Fibroblast of villous mesenchyme (primary cell): ENCODE results near the gene VEGFA. TPM values are rescaled to one million over a fixed set of nuclear protein-coding genes. Genes with fewer than 3 reads are reported as not detected.

Experiments
- DNase-seq: peaks from one replicate; pipeline ENCODE4 v3.0.0-alpha.2; 2010; ENCODE audit warnings: low read depth
- H3K4me3 ChIP-seq: 2 replicates; pipeline ENCODE4 v1.5.1; 2011; ENCODE audit warnings: low read depth, mild to moderate bottlenecking, low read length
- CTCF ChIP-seq: IDR thresholded peaks from 2 replicates; pipeline ENCODE4 v1.5.1; 2012; ENCODE audit warnings: low read depth, mild to moderate bottlenecking, low read length; ENCODE audit not compliant: insufficient read depth
- total RNA-seq: library from RNA; depleted of rRNA; stranded (reverse); fragments of >200 nt; gene quantifications from 2 replicates; pipeline ENCODE4 v1.2.3, GENCODE V29; 2012

The VEGFA gene
- total RNA-seq, 1 donor: 84.2 TPM

DNA sequence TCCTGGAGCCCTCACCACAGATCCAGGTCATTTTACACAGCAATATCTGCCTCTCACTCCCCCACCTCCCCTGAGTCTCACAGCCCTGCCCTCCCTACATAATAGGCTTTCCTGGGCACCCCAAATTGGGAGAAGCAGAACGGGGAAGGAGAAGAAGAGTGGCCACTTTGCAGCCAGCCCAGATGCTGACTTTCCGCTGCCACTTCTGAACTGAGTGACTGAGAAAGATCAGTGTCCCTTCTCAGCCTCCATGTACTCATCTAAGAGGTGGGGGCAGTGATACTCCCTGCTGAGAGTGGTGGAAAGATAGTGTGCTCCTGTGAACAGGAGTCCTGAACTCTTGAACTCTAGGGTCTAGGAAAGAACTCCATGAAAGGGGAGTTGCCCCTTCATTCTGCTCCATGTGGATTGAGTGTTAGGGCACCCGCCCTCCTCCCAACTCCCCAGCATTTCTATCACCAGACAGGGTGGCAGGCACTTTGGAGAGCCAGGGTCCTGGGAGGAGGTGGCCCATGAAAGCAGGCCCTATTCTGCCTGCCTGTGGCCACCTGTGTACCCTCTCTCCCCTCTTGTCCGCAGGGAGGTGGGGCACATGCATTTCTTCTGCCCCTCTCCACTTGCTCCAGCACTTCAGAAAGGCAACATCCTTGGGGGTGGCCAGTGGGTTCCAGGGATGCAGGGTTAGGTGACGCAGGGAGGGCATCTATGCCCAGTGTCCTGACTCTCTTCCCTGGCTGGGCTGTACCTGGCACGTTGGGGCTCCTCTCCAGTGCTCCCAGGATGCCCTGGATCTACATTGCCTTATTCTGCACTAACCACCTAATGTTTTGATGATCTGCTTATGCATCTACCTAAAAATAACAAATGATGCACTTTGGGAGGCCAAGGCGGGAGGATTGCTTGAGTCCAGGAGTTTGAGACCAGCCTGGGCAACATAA, 44.1 kb upstream of the VEGFA start:
- H3K4me3 ChIP-seq: no peak overlapping the region
- TF ChIP-seq CTCF: no peak
- DNase-seq: no peak

DNA sequence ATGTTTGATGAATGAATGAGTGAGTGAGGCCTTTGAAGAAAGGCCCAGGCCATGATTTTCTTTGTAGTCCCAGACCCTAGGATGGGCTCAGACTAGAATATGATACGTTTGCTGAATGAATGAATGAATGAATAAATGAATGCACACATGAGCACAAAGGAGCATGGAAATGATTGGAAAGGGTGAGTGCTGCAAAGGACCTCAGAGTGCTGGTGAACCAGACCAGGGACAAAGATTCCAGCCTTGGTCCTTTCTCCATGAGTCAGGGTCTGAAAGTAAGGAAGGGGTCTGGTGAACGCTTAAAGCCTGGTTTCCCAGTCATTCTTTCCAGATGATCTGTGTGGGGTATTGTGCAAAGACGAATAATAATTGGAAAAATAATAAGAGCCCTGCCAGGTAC, 42.4 kb upstream of the VEGFA start:
- no peak for DNase-seq
- no peak for TF ChIP-seq CTCF
- H3K4me3 ChIP-seq: no peak overlapping the region

GRCh38 chr6:43728586-43728985, 41.4 kb upstream of the VEGFA start:
- TF ChIP-seq CTCF: no peak
- DNase-seq: no peak
- H3K4me3 ChIP-seq: no peak overlapping the region

GRCh38 chr6:43729537-43729936, 40.5 kb upstream of the VEGFA start:
- no peak for DNase-seq
- TF ChIP-seq CTCF: no peak
- H3K4me3 ChIP-seq: no peak overlapping the region

DNA sequence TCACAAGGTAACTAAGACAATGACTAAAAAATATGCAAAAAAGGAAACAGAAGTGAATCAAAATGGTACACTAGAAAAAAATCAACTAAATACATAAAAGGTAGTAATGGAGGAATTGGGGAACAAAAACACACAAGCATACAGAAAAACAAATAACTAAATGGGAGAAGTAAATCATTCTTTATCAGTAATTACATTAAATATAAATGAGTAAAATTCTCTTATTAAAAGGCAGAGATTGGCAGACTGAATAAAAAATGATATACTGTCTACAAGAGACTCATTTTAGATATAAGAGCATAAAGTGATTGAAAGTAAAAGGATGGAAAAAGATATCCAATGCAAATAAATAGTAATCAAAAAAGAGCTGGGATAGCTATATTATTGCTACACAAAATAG, 39.4 kb upstream of the VEGFA start:
- TF ChIP-seq CTCF: no peak
- no peak overlapping the region for H3K4me3 ChIP-seq
- no peak for DNase-seq

GRCh38 chr6:43733471-43734293, 36.3 kb upstream of the VEGFA start:
- TF ChIP-seq CTCF: no peak
- no peak for DNase-seq

More at GRCh38 chr6:43733471-43734293, 36.3 kb upstream of the VEGFA start:
- H3K4me3 ChIP-seq: no peak overlapping the region
